Type B pancreatic cell (in vitro differentiated cells): ENCODE measurements around the gene PARD3. TPM values are rescaled to one million over a fixed set of nuclear protein-coding genes. Genes with fewer than 3 reads are reported as not detected.
A peak's percentile ranks its signal among the peaks of the same experiment; 100 is the strongest.

Experiments
- DNase-seq: peaks from one replicate; pipeline ENCODE4 v3.0.0; 2021; ENCODE audit warnings: mixed read lengths; ENCODE audit not compliant: unreplicated experiment; ENCODE audit errors: extremely low spot score
- H3K27ac Mint-ChIP-seq: 2 replicates; pipeline ENCODE4 v1.8.0; 2021; ENCODE audit warnings: mild to moderate bottlenecking, mixed read lengths
- H3K27me3 Mint-ChIP-seq: 2 replicates; pipeline ENCODE4 v1.8.0; 2021; ENCODE audit warnings: mixed read lengths
- H3K36me3 Mint-ChIP-seq: 2 replicates; pipeline ENCODE4 v1.8.0; 2021; ENCODE audit warnings: mixed read lengths
- H3K4me1 Mint-ChIP-seq: one replicate; pipeline ENCODE4 v1.8.0; 2021; ENCODE audit warnings: mixed read lengths; ENCODE audit not compliant: unreplicated experiment
- H3K4me3 Mint-ChIP-seq: 2 replicates; pipeline ENCODE4 v1.8.0; 2021; ENCODE audit warnings: mild to moderate bottlenecking, mixed read lengths
- H3K9me3 Mint-ChIP-seq: 2 replicates; pipeline ENCODE4 v1.8.0; 2021; ENCODE audit warnings: mixed read lengths
- total RNA-seq: library from RNA; stranded (reverse); gene quantifications from 2 replicates; pipeline ENCODE4 v1.2.1, GENCODE V29; 2021; ENCODE audit warnings: low replicate concordance
- TF ChIP-seq, protein P1 (sequence below): fragments of 200-600 bp; sonication (generic); conservative IDR thresholded peaks from 2 replicates; pipeline ENCODE4 v1.5.0; 2021; ENCODE audit warnings: antibody characterized with exemption, mild to moderate bottlenecking

PARD3 gene
- total RNA-seq, 1 donor from 2014 or later: 52.3 TPM

- no peak overlapping the region for H3K27ac Mint-ChIP-seq
- no peak for DNase-seq
- TF ChIP-seq, protein P1, sequence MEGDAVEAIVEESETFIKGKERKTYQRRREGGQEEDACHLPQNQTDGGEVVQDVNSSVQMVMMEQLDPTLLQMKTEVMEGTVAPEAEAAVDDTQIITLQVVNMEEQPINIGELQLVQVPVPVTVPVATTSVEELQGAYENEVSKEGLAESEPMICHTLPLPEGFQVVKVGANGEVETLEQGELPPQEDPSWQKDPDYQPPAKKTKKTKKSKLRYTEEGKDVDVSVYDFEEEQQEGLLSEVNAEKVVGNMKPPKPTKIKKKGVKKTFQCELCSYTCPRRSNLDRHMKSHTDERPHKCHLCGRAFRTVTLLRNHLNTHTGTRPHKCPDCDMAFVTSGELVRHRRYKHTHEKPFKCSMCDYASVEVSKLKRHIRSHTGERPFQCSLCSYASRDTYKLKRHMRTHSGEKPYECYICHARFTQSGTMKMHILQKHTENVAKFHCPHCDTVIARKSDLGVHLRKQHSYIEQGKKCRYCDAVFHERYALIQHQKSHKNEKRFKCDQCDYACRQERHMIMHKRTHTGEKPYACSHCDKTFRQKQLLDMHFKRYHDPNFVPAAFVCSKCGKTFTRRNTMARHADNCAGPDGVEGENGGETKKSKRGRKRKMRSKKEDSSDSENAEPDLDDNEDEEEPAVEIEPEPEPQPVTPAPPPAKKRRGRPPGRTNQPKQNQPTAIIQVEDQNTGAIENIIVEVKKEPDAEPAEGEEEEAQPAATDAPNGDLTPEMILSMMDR: no peak
Measured at GRCh38 chr10:34664706-34665105, 150.4 kb downstream of the PARD3 start.

DNA sequence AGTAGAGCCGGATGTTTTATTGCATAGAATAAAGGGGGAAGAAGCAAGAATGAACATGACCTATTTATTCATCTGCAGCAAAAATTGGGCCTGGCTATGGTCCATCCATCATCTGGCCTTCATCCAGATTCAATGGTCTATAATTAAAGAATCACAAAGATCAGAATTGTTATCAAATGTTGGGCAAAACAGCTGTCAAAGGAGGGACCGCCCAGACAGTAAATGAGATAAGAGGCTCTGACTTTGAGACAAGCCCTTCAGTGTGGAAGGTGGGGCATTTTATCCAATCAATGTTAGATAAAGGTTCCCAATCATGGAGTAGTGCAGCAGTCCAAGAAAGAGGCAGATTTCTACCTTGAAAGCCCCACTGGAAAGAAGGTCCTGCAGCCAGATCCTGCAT lies 153.5 kb downstream of the PARD3 start:
- Mint-ChIP-seq H3K27ac (no peak overlapping the region), H3K27me3 (no peaks in the 10 kb centered on the region), H3K9me3 (no peaks in the 10 kb centered on the region), H3K4me3 (no peak overlapping the region), H3K36me3 (peaks cover 4% of the 10 kb centered on the region), H3K4me1 (peaks cover 25% of the 10 kb centered on the region)
- DNase-seq: no peak
- TF ChIP-seq, protein P1: no peak

More at GRCh38 chr10:34664706-34665105, 150.4 kb downstream of the PARD3 start:
- peaks cover 5% of the 10 kb centered on the region for H3K9me3 Mint-ChIP-seq
- H3K36me3 Mint-ChIP-seq: no peaks in the 10 kb centered on the region
- H3K4me3 Mint-ChIP-seq: no peak overlapping the region
- H3K27me3 Mint-ChIP-seq: no peaks in the 10 kb centered on the region
- H3K4me1 Mint-ChIP-seq: peaks cover 31% of the 10 kb centered on the region

- Mint-ChIP-seq H3K27ac (no peak overlapping the region), H3K36me3 (peaks cover 4% of the 10 kb centered on the region), H3K9me3 (no peaks in the 10 kb centered on the region), H3K27me3 (no peaks in the 10 kb centered on the region), H3K4me3 (no peak overlapping the region), H3K4me1 (peaks cover 25% of the 10 kb centered on the region)
- TF ChIP-seq, protein P1: no peak
- DNase-seq: no peak
Measured at GRCh38 chr10:34658934-34659333, 156.2 kb downstream of the PARD3 start.

- Mint-ChIP-seq H3K9me3 (no peaks in the 10 kb centered on the region), H3K4me3 (no peak overlapping the region), H3K27me3 (no peaks in the 10 kb centered on the region), H3K36me3 (peaks cover 4% of the 10 kb centered on the region), H3K27ac (peak overlapping the region; percentile 40), H3K4me1 (peaks cover 37% of the 10 kb centered on the region)
- TF ChIP-seq, protein P1: no peak
- no peak for DNase-seq
Measured at GRCh38 chr10:34656661-34657060, 158.4 kb downstream of the PARD3 start.

- H3K27me3 Mint-ChIP-seq: no peaks in the 10 kb centered on the region
- peaks cover 4% of the 10 kb centered on the region for H3K36me3 Mint-ChIP-seq
- H3K27ac Mint-ChIP-seq: peak overlapping the region; percentile 0
- H3K4me3 Mint-ChIP-seq: no peak overlapping the region
- no peaks in the 10 kb centered on the region for H3K9me3 Mint-ChIP-seq
- no peak for DNase-seq
- TF ChIP-seq, protein P1: peak; percentile 90
- H3K4me1 Mint-ChIP-seq: peaks cover 37% of the 10 kb centered on the region
Measured at GRCh38 chr10:34655286-34656170, 159.6 kb downstream of the PARD3 start.
